GM18907 (cell line): ENCODE results near the gene SQOR.

Experiments used
- ATAC-seq: cut with Tn5 transposase; IDR thresholded peaks from one replicate; pipeline ENCODE4 v1.9.1; 2021; ENCODE audit warnings: mild to moderate bottlenecking, moderate library complexity; ENCODE audit not compliant: unreplicated experiment

Gene SQOR

GRCh38 chr15:45704329-45705249, 69.8 kb downstream of the SQOR start:
- no peak for ATAC-seq

GRCh38 chr15:45705510-45706473, 71.0 kb downstream of the SQOR start:
- ATAC-seq = peak; percentile 83

- ATAC-seq = no peak
These were observed 75.8 kb downstream of the SQOR start for GRCh38 chr15:45710657-45711056.

GRCh38 chr15:45714590-45715488, 80.0 kb downstream of the SQOR start:
- ATAC-seq = peak; percentile 56

GRCh38 chr15:45715528-45715927, 80.7 kb downstream of the SQOR start:
- ATAC-seq = peak; percentile 48

- ATAC-seq = no peak
These were observed 84.7 kb downstream of the SQOR start for GRCh38 chr15:45719490-45719889.

GRCh38 chr15:45720183-45720582, 85.4 kb downstream of the SQOR start:
- no peak for ATAC-seq

GRCh38 chr15:45728641-45729040, 93.8 kb downstream of the SQOR start:
- no peak for ATAC-seq

GRCh38 chr15:45729141-45729540, 94.3 kb downstream of the SQOR start:
- no peak for ATAC-seq

- no peak for ATAC-seq
These were observed 96.5 kb downstream of the SQOR start for GRCh38 chr15:45731343-45731742.

GRCh38 chr15:45732662-45733061, 97.8 kb downstream of the SQOR start:
- ATAC-seq = no peak

- no peak for ATAC-seq
These were observed 99.5 kb downstream of the SQOR start for GRCh38 chr15:45734260-45734711.
